Measurements from ENCODE around the gene PHF2.
"Not testable (repeated sequence)": the region's sequence is repeated elsewhere in the genome, so short reads cannot be mapped to it uniquely, and the experiment has no call there.

The PHF2 gene

DNA sequence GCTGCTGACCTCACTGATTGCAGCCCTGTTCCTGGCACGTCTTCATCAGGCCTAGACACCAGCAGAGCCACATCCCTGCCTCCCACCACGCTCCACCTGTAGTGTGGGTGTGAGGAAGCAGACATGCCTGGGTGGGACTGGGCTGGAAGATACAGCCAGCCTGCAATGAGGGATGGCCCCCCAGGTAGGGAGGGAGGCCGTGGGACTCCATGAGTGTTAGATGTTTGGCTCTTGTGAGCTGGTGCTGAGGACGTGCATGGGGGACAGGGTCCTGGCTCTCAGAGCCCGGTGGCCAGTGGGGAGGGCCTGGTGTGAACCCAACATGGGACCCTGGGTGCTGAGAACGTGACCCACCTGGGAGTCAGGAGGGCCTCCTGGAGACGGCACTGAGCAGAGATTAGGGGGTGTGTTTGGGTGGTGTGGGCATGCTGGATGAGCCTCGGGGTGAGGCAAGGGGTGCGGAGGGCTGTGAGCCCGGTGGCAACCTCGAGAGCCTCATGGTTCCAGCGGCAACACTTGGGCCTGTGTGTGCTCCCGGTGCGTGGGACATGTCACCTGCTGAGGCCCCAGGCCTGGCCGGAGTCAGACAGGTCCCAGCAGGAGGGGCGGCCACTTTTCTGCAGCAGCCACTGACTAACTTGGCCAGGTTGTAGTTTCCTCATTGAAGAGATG, 87.6 kb downstream of the PHF2 start:
- no peak for DNase-seq (ENCODE audit: low read depth in 2 of 3, low spot score in 1 of 3)

DNA sequence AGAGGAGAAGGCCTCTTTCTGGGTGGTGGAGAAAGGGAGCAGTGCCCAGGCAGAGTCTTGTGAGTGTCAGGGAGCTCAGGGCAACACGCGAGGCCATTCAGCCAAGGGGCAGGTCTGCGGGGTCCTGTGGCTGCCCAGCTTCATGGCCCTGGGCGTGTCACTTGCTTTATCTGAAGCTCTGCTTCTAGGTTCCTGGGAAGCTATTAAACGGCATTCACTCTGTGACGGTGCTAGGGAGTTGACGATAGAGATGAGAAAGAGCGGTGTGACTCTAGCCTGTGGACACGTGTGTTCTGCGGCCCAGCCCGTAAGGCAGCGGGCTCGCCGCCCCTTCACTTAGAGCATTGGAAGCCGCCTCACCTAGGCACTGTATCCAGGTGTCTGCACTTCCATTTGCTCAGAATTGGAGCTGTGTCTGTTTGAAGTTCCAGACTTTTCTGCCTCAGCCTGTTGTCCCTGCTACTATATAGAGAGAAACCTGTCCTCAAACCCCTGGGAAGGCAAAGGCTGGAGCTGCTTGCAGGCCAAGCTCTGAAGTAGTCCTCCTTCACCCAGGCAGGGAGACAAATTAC, 88.3 kb downstream of the PHF2 start:
- no peak for DNase-seq (ENCODE audit: low read depth in 2 of 3, low spot score in 1 of 3)

DNA sequence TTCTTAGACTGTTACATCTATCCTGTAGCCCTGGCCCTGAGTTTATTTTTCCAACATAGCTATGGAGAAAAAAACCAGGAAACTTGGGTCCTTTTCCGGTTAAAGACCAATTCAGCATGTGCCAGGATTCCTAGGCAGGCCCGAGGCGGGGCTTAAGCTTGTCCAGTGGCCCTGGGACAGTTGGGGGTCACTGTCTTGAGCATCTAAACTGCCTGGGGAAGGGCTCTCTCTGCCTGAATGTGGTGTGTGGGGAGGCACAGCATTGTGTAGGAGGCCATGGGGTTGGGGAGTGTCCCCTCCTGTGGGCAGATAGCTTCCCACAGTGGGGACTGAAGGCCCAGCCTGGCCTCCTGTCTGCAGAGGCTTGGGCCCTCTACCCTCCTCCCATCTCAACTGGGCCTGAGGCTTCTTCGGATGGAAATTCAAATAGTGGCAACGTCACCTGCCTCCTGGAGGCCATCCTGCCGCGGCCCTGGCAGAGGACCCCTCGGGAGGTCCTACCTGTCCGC, 88.8 kb downstream of the PHF2 start:
- DNase-seq (ENCODE audit: low read depth in 2 of 3, low spot score in 1 of 3), result no peak

DNA sequence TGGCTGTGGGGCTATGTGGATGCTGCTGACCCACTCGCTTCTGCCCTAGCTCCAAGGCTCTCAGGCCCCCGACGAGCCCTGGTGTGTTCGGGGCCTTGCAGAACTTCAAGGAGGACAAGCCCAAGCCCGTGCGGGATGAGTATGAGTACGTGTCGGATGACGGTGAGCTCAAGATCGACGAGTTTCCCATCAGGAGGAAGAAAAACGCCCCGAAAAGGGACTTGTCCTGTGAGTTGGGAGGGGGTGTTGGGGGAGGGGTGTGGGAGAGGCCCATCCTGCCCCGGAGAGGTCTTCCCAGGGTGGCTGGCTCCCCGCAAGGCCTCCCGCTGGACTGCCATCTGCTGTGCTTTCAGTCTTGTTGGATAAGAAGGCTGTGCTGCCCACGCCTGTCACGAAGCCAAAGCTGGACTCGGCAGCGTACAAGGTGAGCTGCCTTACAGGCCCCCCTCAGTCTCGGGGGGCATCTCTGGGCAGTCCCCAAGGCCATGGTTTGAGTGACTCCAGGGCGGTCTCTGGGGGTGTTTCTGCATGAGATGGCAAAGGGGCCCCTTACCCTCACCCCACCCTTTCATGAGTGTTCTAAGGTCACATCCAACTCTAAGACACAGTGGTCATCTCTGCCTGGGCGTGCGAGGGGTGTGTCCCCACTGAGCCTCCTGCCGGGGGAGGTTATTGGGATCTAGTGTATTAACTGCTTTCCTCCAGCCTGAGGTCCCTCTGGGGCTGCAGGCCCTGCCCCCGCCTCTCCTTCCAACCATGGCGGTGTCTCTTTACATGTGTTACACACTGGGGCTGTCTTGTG, 89.5 kb downstream of the PHF2 start:
- no peak for DNase-seq (ENCODE audit: low read depth in 2 of 3, low spot score in 1 of 3)

DNA sequence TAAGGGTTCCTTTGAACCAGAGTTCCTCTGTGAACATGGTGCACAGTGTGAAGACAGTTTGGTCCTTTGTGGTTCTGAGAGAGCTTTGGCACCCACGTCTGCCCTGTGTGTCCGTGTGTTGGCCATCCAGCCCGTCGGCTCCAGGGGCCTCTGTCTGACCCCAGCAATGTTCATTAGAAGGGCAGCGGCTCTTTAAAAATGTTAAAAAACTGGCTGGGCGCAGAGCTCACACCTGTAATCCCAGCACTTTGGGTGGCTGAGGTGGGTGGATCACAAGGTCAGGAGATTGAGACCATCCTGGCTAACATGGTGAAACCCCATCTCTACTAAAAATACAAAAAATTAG, 90.0 kb downstream of the PHF2 start:
- not testable (repeated sequence) for DNase-seq (ENCODE audit: low read depth in 2 of 3, low spot score in 1 of 3)

DNA sequence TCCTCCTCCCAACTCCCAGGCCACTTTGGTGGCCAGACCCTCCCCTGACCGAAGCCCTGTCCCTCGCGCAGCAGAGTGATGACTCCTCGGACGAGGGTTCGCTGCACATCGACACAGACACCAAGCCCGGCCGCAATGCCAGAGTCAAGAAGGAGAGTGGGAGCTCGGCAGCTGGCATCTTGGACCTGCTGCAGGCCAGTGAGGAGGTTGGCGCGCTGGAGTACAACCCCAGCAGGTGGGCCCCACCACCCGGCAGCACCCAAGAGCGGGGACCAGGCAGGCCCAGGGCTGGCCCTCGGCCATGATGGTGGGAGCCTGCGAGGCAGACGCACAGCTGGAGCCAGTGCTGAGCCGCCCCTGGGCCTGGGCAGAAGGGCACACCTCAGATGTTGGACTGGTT, 90.6 kb downstream of the PHF2 start:
- DNase-seq (ENCODE audit: low read depth in 2 of 3, low spot score in 1 of 3), result no peak

DNA sequence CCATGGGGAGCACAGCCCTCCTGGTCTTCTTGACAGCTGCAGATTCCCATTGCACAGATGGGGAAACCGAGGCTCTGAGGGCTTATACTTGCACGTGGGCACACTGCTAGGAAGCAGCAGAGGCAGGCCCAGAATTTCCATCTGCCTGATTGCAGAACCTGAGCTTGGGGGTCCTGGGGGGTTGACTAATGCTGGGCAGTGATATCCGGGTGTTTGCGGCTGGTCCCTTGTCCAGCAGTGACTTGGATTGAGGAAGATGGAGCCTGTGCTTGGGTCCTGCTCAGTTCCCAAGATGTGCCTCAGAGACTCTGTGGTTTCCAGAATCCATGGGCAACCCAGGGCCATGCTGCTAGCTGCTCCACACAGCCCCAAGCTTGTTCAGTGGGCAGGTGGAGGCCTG, 91.2 kb downstream of the PHF2 start:
- DNase-seq (ENCODE audit: low read depth in 2 of 3, low spot score in 1 of 3), result no peak

DNA sequence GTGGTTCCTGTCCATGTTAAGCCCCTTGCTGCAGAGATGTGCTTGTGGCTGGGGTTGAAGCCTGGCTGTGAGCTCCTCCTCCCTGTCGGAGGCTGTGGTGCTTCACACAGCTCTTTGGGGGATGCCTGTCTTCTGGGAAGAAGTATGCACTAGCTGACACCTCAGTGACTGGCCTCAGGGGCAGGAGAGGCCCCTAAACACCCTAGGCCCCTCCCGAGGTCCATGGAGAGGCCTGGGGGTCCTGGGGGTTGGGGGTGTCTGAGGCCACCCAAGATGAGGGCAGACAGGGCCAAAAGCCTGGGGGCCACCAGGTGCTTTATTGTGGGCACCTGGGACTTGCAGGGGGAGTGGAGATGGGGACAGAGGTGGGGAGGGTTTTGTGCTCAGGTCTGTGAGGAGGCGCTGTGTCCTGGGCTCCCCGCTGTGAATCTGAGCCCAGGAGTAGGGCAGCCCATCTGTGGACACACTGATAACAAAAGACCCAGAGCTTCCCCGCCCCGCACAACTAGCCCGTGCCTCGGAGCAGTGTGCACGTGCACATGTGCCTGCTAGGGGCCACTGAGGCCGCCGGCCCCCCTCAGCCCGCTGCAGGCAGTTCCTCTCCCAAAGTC, 92.0 kb downstream of the PHF2 start:
- DNase-seq (ENCODE audit: low read depth in 2 of 3, low spot score in 1 of 3), result no peak

DNA sequence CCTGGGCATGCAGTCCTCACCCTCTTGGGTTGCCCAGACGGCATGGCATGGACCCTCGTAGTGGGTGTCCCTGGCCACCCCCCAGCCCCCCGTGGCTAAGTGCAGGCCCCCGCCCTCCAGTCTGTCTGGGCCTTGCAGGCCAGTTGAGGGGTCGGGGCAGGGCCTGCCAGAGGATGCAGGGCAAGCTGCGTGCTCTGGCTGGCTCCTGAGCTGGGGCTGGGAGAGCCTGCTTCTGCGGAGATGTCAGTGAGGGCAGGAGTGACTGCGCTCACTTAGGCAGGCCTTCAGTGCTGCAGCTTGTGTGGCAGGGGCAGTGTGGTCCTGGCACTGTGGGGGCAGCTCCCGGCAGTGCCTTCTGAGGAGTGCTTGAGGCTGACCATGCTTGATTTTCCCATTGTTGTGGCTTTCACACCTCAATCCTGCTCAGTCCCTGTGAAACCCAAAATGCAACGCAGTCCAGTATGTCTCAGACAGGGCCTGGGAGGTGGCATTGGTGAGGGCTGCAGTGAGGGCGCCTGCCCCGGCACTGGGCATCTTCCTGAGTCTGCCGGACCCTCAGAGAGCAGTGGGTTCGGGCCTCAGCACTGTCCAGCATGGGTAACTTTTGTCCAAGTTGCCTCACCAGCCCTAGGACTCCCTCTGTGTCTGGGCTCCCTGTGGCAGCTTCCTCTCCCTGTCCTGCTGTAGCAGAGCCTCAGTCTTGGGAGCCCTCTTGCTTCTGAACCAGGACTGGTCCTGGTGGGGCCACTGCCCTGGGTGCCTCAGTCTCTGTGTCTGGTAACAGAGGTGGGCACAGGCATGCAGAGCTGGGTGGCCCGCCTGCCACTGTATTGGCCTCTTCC, 93.0 kb downstream of the PHF2 start:
- no peak for DNase-seq (ENCODE audit: low read depth in 2 of 3, low spot score in 1 of 3)

DNA sequence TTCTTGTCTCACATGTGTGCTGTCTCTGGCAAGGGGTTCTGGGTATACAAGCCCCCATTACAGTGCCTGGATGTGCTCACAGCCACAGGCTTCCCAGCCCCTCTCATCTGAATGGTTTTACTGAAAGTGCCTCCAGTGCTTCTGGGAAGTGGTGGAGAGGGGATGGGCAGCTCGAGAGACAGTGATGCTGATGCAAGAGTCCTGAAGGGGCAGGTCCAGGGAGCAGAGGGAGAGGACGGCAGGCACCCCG, 93.5 kb downstream of the PHF2 start:
- no peak for DNase-seq (ENCODE audit: low read depth in 2 of 3, low spot score in 1 of 3)

DNA sequence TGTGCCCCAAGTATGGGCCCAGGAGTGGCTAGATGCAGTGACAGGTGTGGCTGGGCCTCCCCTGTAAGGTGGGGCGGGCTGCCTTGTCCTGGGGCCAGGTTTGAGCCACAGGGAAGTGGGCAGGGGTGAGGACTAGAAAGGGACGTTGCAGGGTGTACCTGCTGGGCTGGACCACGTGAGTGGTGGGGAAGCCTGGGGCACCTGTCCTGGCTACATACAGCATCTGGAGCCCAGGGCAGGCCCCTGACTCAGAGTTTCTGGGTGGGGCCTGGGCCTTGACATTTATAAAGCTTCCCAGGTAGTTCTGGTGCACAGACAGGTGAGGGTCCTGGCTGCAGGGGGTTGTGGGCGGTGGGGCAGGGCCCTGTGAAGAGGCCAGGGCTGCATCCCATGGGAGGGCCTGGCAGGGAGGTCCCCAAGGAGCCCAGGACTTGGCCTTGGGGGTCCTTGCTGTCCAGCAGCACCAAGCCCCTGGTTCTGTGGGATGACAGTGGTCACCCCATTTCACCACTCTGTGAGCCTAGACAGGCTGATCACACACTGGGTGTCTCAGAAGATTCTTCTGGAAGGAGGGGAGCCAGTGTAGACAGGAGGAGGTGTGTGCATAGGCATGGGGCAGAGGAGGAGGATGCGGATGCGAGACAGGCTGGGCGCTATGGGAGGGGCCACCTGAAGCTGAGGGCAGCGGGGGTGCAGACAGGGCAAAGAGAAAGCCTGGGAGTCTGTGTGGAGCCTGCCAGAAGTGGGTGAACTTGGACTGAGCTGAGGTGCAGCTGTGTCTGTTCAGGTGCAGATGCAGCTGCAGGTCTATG, 94.0 kb downstream of the PHF2 start:
- DNase-seq (ENCODE audit: low read depth in 2 of 3, low spot score in 1 of 3), result no peak

DNA sequence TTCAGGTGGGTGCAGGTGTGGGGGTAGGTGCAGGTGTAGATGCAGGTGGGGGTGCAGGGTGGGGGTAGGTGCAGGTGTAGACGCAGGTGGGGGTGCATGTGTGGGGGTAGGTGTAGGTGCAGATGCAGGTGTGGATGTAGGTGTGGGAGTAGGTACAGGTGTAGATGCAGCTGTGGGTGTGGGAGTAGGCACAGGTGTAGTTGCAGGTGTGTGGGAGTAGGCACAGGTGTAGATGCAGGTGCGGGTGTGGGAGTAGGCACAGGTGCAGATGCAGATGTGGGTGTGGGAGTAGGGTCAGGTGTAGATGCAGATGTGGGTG, 94.6 kb downstream of the PHF2 start:
- DNase-seq (ENCODE audit: low read depth in 2 of 3, low spot score in 1 of 3), result no peak

DNA sequence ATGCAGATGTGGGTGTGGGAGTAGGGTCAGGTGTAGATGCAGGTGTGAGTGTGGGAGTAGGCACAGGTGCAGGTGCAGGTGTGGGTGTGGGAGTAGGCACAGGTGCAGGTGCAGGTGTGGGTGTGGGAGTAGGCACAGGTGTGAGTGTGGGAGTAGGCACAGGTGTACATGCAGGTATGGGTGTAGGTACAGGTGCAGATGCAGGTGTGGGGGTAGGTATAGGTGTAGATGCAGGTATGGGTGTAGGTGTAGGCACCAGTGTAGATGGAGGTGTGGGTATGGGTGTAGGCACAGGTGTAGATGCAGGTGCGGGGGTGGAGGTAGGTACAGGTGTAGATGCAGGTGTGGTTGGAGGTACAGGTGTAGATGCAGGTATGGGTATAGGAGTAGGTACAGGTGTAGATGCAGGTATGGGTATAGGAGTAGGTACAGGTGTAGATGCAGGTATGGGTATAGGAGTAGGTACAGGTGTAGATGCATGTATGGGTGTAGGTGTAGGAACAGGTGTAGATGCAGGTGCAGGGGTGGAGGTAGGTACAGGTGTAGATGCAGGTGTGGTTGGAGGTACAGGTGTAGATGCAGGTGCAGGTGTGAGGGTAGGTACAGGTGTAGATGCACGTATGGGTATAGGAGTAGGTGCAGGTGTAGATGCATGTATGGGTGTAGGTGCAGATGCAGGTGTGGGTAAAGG, 96.1 kb downstream of the PHF2 start:
- DNase-seq (ENCODE audit: low read depth in 2 of 3, low spot score in 1 of 3), result not testable (repeated sequence)

DNA sequence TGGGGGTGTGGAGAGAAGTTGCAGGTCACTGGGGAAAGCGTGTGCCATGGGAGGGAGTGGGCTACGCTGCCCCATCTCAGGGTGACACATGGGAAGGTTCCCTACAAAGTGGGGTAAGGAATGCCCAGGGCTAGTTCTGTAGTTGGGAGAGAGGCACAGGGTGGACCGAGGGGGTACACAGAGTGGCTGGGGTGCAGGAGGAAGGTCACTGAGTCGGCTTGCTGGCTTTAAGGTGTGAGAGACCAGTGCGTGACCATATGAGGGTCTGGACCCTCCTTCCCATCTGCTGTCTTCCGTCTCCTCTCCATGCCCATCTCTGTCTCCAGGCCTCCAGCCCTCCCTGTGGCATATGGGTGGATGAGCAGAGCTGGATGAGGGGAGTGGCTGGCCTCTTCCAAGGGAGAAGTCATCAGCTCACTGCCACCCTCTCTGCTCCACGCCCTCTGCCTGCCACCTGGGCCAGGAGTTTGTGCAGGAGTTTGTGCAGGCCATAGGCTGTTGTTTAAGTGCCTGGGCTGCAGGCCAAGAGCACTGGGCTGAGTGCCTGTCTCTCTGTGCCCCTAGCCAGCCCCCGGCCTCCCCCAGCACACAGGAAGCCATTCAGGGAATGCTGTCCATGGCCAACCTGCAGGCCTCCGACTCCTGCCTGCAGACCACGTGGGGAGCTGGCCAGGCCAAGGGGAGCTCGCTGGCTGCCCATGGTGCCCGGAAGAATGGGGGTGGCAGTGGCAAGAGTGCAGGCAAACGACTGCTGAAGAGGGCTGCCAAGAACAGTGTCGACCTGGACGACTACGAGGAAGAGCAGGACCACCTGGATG, 96.8 kb downstream of the PHF2 start:
- no peak for DNase-seq (ENCODE audit: low read depth in 2 of 3, low spot score in 1 of 3)

DNA sequence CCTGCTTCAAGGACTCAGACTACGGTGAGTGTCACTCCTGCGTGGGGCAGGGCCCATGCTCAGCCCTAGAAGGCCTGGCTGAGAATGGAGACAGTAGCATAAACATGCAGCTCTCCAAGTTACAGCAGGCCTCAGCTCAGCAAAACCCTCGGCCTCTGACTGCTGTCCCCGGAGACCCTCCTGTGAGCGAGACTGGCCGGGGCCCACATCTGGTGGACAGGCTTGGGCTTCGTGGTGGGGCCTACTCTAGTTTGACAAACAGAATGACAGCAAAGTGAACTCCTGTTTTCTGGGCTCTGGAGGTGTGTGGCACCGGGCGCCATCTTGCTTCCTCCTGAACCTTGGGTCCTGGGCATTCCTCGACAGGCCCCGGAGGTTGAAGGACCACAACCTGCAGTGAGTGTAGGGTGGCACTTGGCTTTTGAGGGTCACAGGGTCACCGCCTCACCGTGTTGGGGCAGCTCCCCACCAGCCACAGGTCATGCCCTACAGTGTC, 97.5 kb downstream of the PHF2 start:
- DNase-seq (ENCODE audit: low read depth in 2 of 3, low spot score in 1 of 3), result no peak

DNA sequence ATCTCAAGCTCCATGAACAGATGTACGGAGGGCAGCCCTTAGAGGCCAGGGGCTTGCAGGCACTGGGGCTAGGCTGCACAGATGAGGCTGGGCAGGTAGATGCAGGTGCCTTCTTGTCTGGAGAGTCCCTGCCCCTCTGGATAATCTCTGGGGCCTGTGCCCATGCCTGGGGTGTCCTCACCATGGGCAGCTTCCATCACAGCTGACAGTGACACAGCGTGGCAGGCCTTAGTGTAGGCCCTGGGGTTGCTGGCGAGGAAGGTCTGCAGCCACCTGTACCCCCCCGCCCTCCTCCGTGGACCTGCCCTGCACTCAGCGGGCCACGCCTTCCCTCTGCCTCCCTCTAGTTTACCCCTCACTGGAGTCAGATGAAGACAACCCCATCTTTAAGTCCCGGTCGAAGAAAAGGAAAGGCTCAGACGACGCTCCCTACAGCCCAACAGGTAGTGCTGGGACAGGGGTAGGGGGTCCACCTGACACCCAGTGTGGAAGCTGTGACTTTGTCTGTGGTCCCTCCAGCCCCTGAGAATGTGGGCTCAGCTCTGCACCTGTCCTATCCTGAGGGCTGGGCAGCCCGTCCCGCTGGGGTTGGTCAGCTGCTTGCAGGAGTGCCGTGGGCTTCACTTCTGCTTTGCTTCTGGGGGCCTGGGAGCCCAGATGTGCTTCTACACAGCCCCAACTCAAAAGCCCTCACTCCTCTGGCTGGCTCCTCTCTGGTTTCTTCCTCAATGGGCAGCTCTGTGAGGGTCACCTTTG, 98.4 kb downstream of the PHF2 start:
- no peak for DNase-seq (ENCODE audit: low read depth in 2 of 3, low spot score in 1 of 3)

DNA sequence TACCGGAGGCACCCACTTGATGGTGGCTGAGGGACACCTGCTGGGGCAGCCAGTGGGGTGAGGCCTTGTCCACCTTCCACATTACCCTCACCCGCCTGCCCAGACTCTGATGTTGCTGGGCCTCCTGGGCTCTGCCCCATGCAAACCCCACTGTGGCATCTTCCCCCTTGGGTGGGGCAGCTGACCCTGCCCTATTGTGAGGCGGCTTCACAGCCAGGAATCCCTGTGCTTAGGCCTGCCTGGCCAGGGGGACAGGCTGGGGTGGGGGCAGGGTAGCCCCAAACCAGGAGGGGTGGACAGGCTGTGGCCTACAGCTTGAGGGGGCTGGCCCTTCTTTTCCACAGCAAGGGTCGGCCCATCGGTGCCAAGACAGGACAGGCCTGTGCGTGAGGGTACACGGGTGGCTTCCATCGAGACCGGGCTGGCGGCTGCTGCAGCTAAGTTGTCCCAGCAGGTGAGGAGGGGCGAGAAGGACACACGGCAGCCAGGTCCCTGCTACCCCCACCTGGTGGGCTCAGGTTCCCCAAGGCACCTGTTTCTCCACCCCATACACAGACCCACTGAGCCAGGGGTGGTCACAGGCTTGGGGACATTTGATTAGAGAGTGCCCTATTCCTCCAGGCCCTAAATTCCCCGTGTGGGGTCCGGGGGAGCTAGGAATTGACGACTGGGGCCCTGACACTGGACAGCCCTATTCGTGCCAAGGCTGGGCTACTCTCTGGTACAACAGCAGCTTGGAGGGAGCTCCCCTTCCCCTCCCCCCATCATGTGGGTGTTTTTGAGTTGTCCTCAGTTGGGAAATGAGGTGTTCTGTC, 99.2 kb downstream of the PHF2 start:
- no peak for DNase-seq (ENCODE audit: low read depth in 2 of 3, low spot score in 1 of 3)
